SK-N-DZ (cell line): ENCODE measurements around the gene CHN1.

Experiments used
- small RNA-seq, 2 experiments: library from RNA; depleted of rRNA; stranded (forward); fragments of <200 nt; gene quantifications; one replicate each; pipeline ENCODE3, GENCODE V24; 2014

Gene CHN1

Small RNA genes within 50 kb of the gene (small RNA-seq; reads per million reads assigned to genes)
- gene RNU6-1290P (0 to 0.04 reads per million in 2 experiments), gene RNU6-763P (0 reads per million in 2 experiments)
